Measurements from ENCODE around the gene ARHGAP10.
"Not testable (repeated sequence)": the region's sequence is repeated elsewhere in the genome, so short reads cannot be mapped to it uniquely, and the experiment has no call there.

The ARHGAP10 gene

DNA sequence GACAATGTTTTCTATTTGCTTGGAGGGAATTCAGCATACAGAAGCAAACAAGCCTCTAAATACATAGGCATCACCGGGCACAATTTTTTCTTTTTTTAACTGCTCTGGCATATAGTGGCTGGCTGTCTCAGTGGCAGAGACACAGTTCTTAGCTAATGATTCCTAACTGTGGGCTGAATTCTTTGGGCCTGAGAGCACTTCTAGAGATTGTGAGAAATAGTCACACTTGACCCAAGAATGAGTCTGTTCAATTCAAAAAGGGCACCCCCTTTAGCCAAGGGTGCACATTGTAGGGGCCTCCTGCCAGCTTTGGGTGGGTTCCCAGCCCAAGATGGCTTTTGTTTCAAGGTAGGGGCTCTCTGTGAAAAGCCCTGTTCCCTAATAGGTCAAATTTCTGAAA lies 345.7 kb downstream of the ARHGAP10 start:
- H3K4me1 ChIP-seq (ENCODE audit: control insufficient read depth, insufficient read depth, low read length) = no peaks in the 10 kb centered on the region
- no peaks in the 10 kb centered on the region for H3K27me3 ChIP-seq (ENCODE audit: control insufficient read depth, insufficient read depth, low read length)
- H3K9ac ChIP-seq (ENCODE audit: low read depth, low read length) = no peak overlapping the region
- H3K36me3 ChIP-seq (ENCODE audit: control insufficient read depth, insufficient read depth, low read length) = no peaks in the 10 kb centered on the region
- peaks cover 5% of the 10 kb centered on the region for H3K9me3 ChIP-seq (ENCODE audit: control insufficient read depth, insufficient read depth, low read length)
- H3K4me3 ChIP-seq (ENCODE audit: low read depth, low read length) = no peak overlapping the region

DNA sequence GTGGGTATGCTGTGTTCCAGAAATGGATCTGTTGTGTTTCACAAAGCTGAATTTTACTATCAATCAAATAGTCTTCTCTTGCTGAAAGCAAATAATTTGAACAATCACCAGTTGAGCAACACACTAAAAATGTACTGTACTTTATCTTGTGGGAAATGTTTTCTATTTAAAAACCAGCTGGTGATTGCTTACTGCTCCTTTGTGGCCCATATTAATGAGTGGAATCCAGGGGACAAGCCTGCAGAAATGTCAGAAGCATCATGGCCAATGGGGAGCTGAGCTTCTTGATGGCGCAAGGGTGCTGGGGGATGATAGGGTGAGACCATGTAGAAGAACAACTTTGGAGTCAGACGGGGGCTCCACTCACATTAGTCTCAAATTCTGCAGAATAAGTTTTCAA lies 346.2 kb downstream of the ARHGAP10 start:
- no peaks in the 10 kb centered on the region for H3K36me3 ChIP-seq (ENCODE audit: control insufficient read depth, insufficient read depth, low read length)
- H3K27me3 ChIP-seq (ENCODE audit: control insufficient read depth, insufficient read depth, low read length) = no peaks in the 10 kb centered on the region
- no peak overlapping the region for H3K4me3 ChIP-seq (ENCODE audit: low read depth, low read length)
- H3K9me3 ChIP-seq (ENCODE audit: control insufficient read depth, insufficient read depth, low read length) = peaks cover 5% of the 10 kb centered on the region
- no peaks in the 10 kb centered on the region for H3K4me1 ChIP-seq (ENCODE audit: control insufficient read depth, insufficient read depth, low read length)
- H3K9ac ChIP-seq (ENCODE audit: low read depth, low read length) = no peak overlapping the region

GRCh38 chr4:148079961-148080360 lies 348.1 kb downstream of the ARHGAP10 start:
- Histone ChIP-seq H3K4me1 (ENCODE audit: control insufficient read depth, insufficient read depth, low read length) (no peaks in the 10 kb centered on the region), H3K27me3 (ENCODE audit: control insufficient read depth, insufficient read depth, low read length) (no peaks in the 10 kb centered on the region), H3K9ac (ENCODE audit: low read depth, low read length) (no peak overlapping the region), H3K36me3 (ENCODE audit: control insufficient read depth, insufficient read depth, low read length) (no peaks in the 10 kb centered on the region), H3K4me3 (ENCODE audit: low read depth, low read length) (no peak overlapping the region), H3K9me3 (ENCODE audit: control insufficient read depth, insufficient read depth, low read length) (no peaks in the 10 kb centered on the region)

DNA sequence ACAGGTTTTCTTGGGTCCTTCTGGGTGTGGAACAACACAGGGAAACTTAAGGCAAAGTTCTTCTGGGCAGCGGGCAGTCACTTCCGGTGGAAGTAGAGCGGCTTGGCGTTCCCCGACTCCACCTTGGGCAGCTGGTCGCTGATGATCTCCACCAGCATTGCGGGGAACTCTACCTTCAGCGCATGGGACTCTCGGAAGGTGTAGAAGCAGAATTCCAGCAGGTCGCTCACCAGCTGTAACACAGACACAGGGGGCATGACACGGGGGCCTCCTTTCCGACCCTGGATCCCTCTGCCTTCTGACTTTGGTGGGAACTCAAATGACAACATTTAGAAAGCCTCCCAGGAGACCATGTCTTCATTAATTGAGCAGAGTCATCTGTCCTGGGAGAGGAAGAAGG lies 349.4 kb downstream of the ARHGAP10 start:
- no peaks in the 10 kb centered on the region for H3K27me3 ChIP-seq (ENCODE audit: control insufficient read depth, insufficient read depth, low read length)
- no peak overlapping the region for H3K4me3 ChIP-seq (ENCODE audit: low read depth, low read length)
- H3K36me3 ChIP-seq (ENCODE audit: control insufficient read depth, insufficient read depth, low read length) = no peaks in the 10 kb centered on the region
- H3K9ac ChIP-seq (ENCODE audit: low read depth, low read length) = no peak overlapping the region
- no peaks in the 10 kb centered on the region for H3K4me1 ChIP-seq (ENCODE audit: control insufficient read depth, insufficient read depth, low read length)
- no peaks in the 10 kb centered on the region for H3K9me3 ChIP-seq (ENCODE audit: control insufficient read depth, insufficient read depth, low read length)

- Histone ChIP-seq H3K4me3 (ENCODE audit: low read depth, low read length) (no peak overlapping the region), H3K4me1 (ENCODE audit: control insufficient read depth, insufficient read depth, low read length) (no peaks in the 10 kb centered on the region), H3K27me3 (ENCODE audit: control insufficient read depth, insufficient read depth, low read length) (no peaks in the 10 kb centered on the region), H3K9me3 (ENCODE audit: control insufficient read depth, insufficient read depth, low read length) (no peaks in the 10 kb centered on the region), H3K9ac (ENCODE audit: low read depth, low read length) (no peak overlapping the region), H3K36me3 (ENCODE audit: control insufficient read depth, insufficient read depth, low read length) (no peaks in the 10 kb centered on the region)
These were observed 349.9 kb downstream of the ARHGAP10 start for GRCh38 chr4:148081745-148082144.

- not testable (repeated sequence) for H3K9ac ChIP-seq (ENCODE audit: low read depth, low read length); H3K36me3 ChIP-seq (ENCODE audit: control insufficient read depth, insufficient read depth, low read length); H3K4me3 ChIP-seq (ENCODE audit: low read depth, low read length); H3K4me1 ChIP-seq (ENCODE audit: control insufficient read depth, insufficient read depth, low read length); H3K9me3 ChIP-seq (ENCODE audit: control insufficient read depth, insufficient read depth, low read length); H3K27me3 ChIP-seq (ENCODE audit: control insufficient read depth, insufficient read depth, low read length)
These were observed 351.2 kb downstream of the ARHGAP10 start for GRCh38 chr4:148083073-148083472.

- Histone ChIP-seq H3K27me3 (ENCODE audit: control insufficient read depth, insufficient read depth, low read length) (no peaks in the 10 kb centered on the region), H3K9me3 (ENCODE audit: control insufficient read depth, insufficient read depth, low read length) (no peaks in the 10 kb centered on the region), H3K9ac (ENCODE audit: low read depth, low read length) (no peak overlapping the region), H3K36me3 (ENCODE audit: control insufficient read depth, insufficient read depth, low read length) (no peaks in the 10 kb centered on the region), H3K4me3 (ENCODE audit: low read depth, low read length) (no peak overlapping the region), H3K4me1 (ENCODE audit: control insufficient read depth, insufficient read depth, low read length) (no peaks in the 10 kb centered on the region)
These were observed 357.7 kb downstream of the ARHGAP10 start for GRCh38 chr4:148089624-148090023.

DNA sequence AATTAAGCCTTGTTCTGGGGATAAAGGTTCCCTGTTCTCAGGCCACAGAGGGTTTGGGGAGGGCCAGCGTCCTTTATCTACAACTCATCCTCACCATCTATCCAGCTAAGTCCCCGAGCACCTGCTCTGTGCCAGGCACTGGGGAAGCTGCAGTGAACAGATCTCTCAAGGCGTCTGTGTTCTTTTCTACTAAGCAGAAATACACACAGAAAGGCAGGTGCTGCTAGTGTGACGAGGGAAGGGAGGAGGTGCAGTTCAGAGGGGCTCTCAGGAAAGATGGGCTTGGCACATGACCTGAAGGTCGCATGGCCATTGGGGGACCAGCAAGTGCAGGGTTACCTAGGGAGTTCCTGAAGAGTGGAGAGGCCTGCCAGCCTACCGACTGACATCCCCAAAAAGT lies 358.1 kb downstream of the ARHGAP10 start:
- Histone ChIP-seq H3K4me3 (ENCODE audit: low read depth, low read length) (no peak overlapping the region), H3K36me3 (ENCODE audit: control insufficient read depth, insufficient read depth, low read length) (no peaks in the 10 kb centered on the region), H3K9me3 (ENCODE audit: control insufficient read depth, insufficient read depth, low read length) (no peaks in the 10 kb centered on the region), H3K9ac (ENCODE audit: low read depth, low read length) (no peak overlapping the region), H3K27me3 (ENCODE audit: control insufficient read depth, insufficient read depth, low read length) (no peaks in the 10 kb centered on the region), H3K4me1 (ENCODE audit: control insufficient read depth, insufficient read depth, low read length) (no peaks in the 10 kb centered on the region)

- no peaks in the 10 kb centered on the region for H3K27me3 ChIP-seq (ENCODE audit: control insufficient read depth, insufficient read depth, low read length)
- no peak overlapping the region for H3K4me3 ChIP-seq (ENCODE audit: low read depth, low read length)
- H3K9me3 ChIP-seq (ENCODE audit: control insufficient read depth, insufficient read depth, low read length) = no peaks in the 10 kb centered on the region
- H3K9ac ChIP-seq (ENCODE audit: low read depth, low read length) = no peak overlapping the region
- H3K4me1 ChIP-seq (ENCODE audit: control insufficient read depth, insufficient read depth, low read length) = no peaks in the 10 kb centered on the region
- no peaks in the 10 kb centered on the region for H3K36me3 ChIP-seq (ENCODE audit: control insufficient read depth, insufficient read depth, low read length)
These were observed 358.9 kb downstream of the ARHGAP10 start for GRCh38 chr4:148090503-148091476.

DNA sequence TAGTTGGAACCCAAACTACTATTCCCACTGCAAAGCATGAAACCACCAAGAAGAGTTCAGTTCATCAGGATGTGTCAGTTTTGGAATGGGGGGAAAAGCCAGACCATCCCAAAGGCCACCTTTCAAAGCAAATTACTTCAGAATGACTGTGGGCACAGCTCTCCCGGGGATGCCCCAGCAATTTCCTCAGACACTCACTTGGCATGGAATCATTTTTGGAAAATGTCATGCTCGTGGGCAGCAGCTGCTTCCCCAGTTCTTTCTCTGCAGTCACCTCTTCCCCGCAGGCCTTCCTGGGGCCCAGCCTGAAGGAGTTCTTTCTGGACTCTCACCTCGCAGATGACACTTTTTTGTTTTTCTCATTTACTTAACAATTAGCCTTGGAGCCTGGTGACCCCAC lies 360.0 kb downstream of the ARHGAP10 start:
- Histone ChIP-seq H3K4me3 (ENCODE audit: low read depth, low read length) (no peak overlapping the region), H3K4me1 (ENCODE audit: control insufficient read depth, insufficient read depth, low read length) (no peaks in the 10 kb centered on the region), H3K9me3 (ENCODE audit: control insufficient read depth, insufficient read depth, low read length) (no peaks in the 10 kb centered on the region), H3K9ac (ENCODE audit: low read depth, low read length) (no peak overlapping the region), H3K36me3 (ENCODE audit: control insufficient read depth, insufficient read depth, low read length) (no peaks in the 10 kb centered on the region), H3K27me3 (ENCODE audit: control insufficient read depth, insufficient read depth, low read length) (no peaks in the 10 kb centered on the region)

DNA sequence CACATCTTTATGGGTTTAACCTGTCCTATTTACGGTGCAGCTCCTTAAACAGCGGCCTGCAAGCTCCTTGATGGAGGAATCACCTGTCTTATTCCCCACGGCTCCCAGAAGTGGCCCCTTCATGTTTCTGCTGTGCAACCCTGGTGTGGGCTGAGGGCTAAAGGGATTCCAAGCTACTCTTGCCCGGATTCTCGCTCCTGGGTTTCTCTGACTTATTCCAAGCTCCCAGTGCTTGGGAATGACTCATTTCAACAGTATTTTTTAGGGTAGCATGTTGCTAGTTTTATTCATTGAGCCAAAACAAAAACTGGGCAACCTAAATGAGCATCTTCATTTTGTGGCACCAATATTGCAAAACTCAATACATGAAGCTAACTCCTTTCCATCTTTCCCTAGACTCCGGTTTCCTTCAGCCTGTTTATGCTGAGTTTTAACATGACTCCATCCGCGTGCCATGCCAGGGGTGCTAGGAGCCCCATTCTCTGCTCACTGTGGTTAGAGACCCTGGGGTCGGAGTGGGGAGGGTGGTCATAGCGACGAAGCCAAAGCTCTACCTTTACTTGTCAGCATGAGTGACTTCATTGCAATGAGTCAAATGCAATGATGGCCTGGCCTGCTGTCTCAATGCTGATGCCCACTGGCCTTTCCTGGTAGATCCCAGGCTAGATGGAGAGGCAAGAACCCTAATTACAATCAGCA lies 360.6 kb downstream of the ARHGAP10 start:
- H3K4me1 ChIP-seq (ENCODE audit: control insufficient read depth, insufficient read depth, low read length) = no peaks in the 10 kb centered on the region
- H3K9me3 ChIP-seq (ENCODE audit: control insufficient read depth, insufficient read depth, low read length) = no peaks in the 10 kb centered on the region

GRCh38 chr4:148093065-148093464 lies 361.2 kb downstream of the ARHGAP10 start:
- H3K4me3 ChIP-seq (ENCODE audit: low read depth, low read length) = no peak overlapping the region
- H3K4me1 ChIP-seq (ENCODE audit: control insufficient read depth, insufficient read depth, low read length) = peaks cover under 1% of the 10 kb centered on the region
- H3K36me3 ChIP-seq (ENCODE audit: control insufficient read depth, insufficient read depth, low read length) = no peaks in the 10 kb centered on the region
- no peaks in the 10 kb centered on the region for H3K9me3 ChIP-seq (ENCODE audit: control insufficient read depth, insufficient read depth, low read length)
- H3K9ac ChIP-seq (ENCODE audit: low read depth, low read length) = no peak overlapping the region
- no peaks in the 10 kb centered on the region for H3K27me3 ChIP-seq (ENCODE audit: control insufficient read depth, insufficient read depth, low read length)

More for the DNA sequence above, 360.6 kb downstream of the ARHGAP10 start:
- Histone ChIP-seq H3K36me3 (ENCODE audit: control insufficient read depth, insufficient read depth, low read length) (no peaks in the 10 kb centered on the region), H3K4me3 (ENCODE audit: low read depth, low read length) (no peak overlapping the region), H3K9ac (ENCODE audit: low read depth, low read length) (no peak overlapping the region), H3K27me3 (ENCODE audit: control insufficient read depth, insufficient read depth, low read length) (no peaks in the 10 kb centered on the region)
